MM.1S (cell line): ENCODE results near the gene TSPAN9.

Source experiments
- DNase-seq: peaks from one replicate; pipeline ENCODE4 v3.0.0-alpha.2; 2015
- H2AFZ ChIP-seq: fragments of 300-600 bp; sonication (generic); 2 replicates; pipeline ENCODE4 v1.6.0; 2016; ENCODE audit warnings: antibody characterized with exemption, low read length
- H3F3A ChIP-seq: fragments of 300-600 bp; sonication (generic); 2 replicates; pipeline ENCODE4 v1.6.1; 2016; ENCODE audit warnings: mild to moderate bottlenecking, antibody characterized with exemption, low read length, moderate library complexity, mixed read lengths; ENCODE audit not compliant: insufficient read depth
- H3K27ac ChIP-seq: fragments of 300-600 bp; sonication (generic); 2 replicates; pipeline ENCODE4 v1.5.1; 2016; ENCODE audit warnings: mild to moderate bottlenecking, low read length
- H3K27me3 ChIP-seq: fragments of 300-600 bp; sonication (generic); replicated peaks from 2 replicates; pipeline ENCODE4 v1.6.0; 2016; ENCODE audit warnings: low read length; ENCODE audit not compliant: insufficient read depth
- H3K36me3 ChIP-seq: fragments of 300-600 bp; sonication (generic); replicated peaks from 2 replicates; pipeline ENCODE4 v1.6.1; 2016; ENCODE audit warnings: mild to moderate bottlenecking, low read length, mixed read lengths; ENCODE audit not compliant: insufficient read depth
- H3K4me1 ChIP-seq: fragments of 300-600 bp; sonication (generic); 2 replicates; pipeline ENCODE4 v1.6.1; 2016; ENCODE audit warnings: low read length, mixed read lengths
- H3K4me2 ChIP-seq: fragments of 300-600 bp; sonication (generic); 2 replicates; pipeline ENCODE4 v1.6.0; 2016; ENCODE audit warnings: low read depth, low read length
- H3K4me3 ChIP-seq: fragments of 300-600 bp; sonication (generic); 2 replicates; pipeline ENCODE4 v1.5.1; 2016; ENCODE audit warnings: low read length, mixed read lengths
- H3K79me2 ChIP-seq: fragments of 300-600 bp; sonication (generic); 2 replicates; pipeline ENCODE4 v1.6.1; 2016; ENCODE audit warnings: mixed run types, low read length, mixed read lengths
- H3K9ac ChIP-seq: fragments of 300-600 bp; sonication (generic); 2 replicates; pipeline ENCODE4 v1.6.1; 2016; ENCODE audit warnings: low read length, mixed read lengths
- H3K9me2 ChIP-seq: fragments of 300-600 bp; sonication (generic); replicated peaks from 2 replicates; pipeline ENCODE4 v1.6.1; 2016; ENCODE audit warnings: mild to moderate bottlenecking, low read length, mixed read lengths; ENCODE audit not compliant: insufficient read depth
- H3K9me3 ChIP-seq: fragments of 300-600 bp; sonication (generic); replicated peaks from 2 replicates; pipeline ENCODE4 v1.6.1; 2016; ENCODE audit warnings: mild to moderate bottlenecking, low read length, mixed read lengths; ENCODE audit not compliant: insufficient read depth
- H4K20me1 ChIP-seq: fragments of 300-600 bp; sonication (generic); 2 replicates; pipeline ENCODE4 v1.6.1; 2016; ENCODE audit warnings: mild to moderate bottlenecking, low read length, moderate library complexity, mixed read lengths; ENCODE audit not compliant: insufficient read depth
- EZH2 ChIP-seq: fragments of 300-600 bp; sonication (generic); optimal IDR thresholded peaks from 2 replicates; pipeline ENCODE3; 2017; ENCODE audit warnings: low read depth, mild to moderate bottlenecking, antibody characterized with exemption, low read length, mixed read lengths
- EZH2phosphoT487 ChIP-seq: fragments of 300-600 bp; sonication (generic); IDR thresholded peaks from 2 replicates; pipeline ENCODE4 v1.6.1; 2018; ENCODE audit warnings: antibody characterized with exemption, low read length
- TF ChIP-seq, protein P1 (sequence below): fragments of 300-600 bp; sonication (generic); IDR thresholded peaks from 2 replicates; pipeline ENCODE4 v1.5.1; 2016; ENCODE audit warnings: antibody characterized with exemption, low read length, mixed read lengths

The TSPAN9 gene

DNA sequence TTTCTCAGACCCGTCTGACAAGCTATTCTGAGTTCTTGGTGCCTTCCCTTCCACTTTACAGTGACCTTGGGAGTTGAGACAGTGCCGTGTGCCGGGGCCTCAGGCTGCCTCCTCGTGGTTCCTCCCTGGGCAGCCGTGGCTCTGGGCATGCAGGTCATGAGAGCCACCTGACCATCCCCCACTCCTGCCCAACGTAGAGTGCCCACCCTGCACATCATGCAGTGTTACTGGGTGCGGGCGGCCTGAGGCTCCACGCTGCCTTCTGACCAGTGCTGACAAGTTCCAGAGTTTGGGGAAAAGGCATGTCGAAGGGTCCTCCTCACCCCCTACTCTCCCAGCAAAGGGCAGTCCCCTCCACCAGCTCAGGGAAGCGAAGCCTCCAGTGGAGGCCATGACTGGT is 190.5 kb downstream of the TSPAN9 start:
- H3K27ac ChIP-seq = no peak overlapping the region
- no peaks in the 10 kb centered on the region for H3K9me3 ChIP-seq
- H3K27me3 ChIP-seq = peaks cover 85% of the 10 kb centered on the region
- H3K4me1 ChIP-seq = no peaks in the 10 kb centered on the region
- TF ChIP-seq, protein P1, sequence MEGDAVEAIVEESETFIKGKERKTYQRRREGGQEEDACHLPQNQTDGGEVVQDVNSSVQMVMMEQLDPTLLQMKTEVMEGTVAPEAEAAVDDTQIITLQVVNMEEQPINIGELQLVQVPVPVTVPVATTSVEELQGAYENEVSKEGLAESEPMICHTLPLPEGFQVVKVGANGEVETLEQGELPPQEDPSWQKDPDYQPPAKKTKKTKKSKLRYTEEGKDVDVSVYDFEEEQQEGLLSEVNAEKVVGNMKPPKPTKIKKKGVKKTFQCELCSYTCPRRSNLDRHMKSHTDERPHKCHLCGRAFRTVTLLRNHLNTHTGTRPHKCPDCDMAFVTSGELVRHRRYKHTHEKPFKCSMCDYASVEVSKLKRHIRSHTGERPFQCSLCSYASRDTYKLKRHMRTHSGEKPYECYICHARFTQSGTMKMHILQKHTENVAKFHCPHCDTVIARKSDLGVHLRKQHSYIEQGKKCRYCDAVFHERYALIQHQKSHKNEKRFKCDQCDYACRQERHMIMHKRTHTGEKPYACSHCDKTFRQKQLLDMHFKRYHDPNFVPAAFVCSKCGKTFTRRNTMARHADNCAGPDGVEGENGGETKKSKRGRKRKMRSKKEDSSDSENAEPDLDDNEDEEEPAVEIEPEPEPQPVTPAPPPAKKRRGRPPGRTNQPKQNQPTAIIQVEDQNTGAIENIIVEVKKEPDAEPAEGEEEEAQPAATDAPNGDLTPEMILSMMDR = no peak
- no peak for TF ChIP-seq EZH2
- no peak for TF ChIP-seq EZH2phosphoT487
- no peak overlapping the region for H3K9ac ChIP-seq
- H3K9me2 ChIP-seq = no peaks in the 10 kb centered on the region
- no peaks in the 10 kb centered on the region for H3K79me2 ChIP-seq
- H3F3A ChIP-seq = no peaks in the 10 kb centered on the region
- DNase-seq = no peak
- H2AFZ ChIP-seq = no peak overlapping the region
- H3K4me3 ChIP-seq = no peak overlapping the region
- H3K36me3 ChIP-seq = no peaks in the 10 kb centered on the region
- no peak overlapping the region for H3K4me2 ChIP-seq
- no peaks in the 10 kb centered on the region for H4K20me1 ChIP-seq

DNA sequence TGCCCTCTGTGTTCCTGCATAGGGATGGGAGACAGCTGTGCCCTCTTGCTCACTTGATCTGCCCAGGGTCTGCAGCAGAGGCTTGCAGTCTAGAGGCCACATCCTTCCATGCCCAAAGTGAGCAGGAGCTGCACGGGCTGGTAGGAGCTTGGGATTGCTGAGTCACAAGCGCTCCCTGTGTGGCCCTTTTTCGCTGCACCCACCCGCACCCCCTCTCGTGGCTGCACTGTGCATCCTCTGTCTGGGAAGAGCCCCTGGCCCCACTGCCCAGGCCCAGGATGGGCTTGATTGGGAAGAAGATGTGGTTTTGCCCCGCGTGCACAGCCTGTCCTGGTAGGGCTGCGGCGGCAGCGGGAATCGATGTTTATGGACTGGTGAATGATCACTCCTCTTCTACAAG is 192.4 kb downstream of the TSPAN9 start:
- H3F3A ChIP-seq = no peaks in the 10 kb centered on the region
- no peak overlapping the region for H2AFZ ChIP-seq
- H3K4me3 ChIP-seq = no peak overlapping the region
- H3K4me2 ChIP-seq = no peak overlapping the region
- H3K9me2 ChIP-seq = no peaks in the 10 kb centered on the region
- no peak overlapping the region for H3K27ac ChIP-seq
- H3K27me3 ChIP-seq = peaks cover 85% of the 10 kb centered on the region
- no peaks in the 10 kb centered on the region for H4K20me1 ChIP-seq
- H3K36me3 ChIP-seq = no peaks in the 10 kb centered on the region
- no peaks in the 10 kb centered on the region for H3K4me1 ChIP-seq
- H3K9me3 ChIP-seq = no peaks in the 10 kb centered on the region
- no peak overlapping the region for H3K9ac ChIP-seq
- no peaks in the 10 kb centered on the region for H3K79me2 ChIP-seq
- DNase-seq = no peak
- TF ChIP-seq, protein P1 = no peak
- TF ChIP-seq EZH2phosphoT487 = no peak
- TF ChIP-seq EZH2 = no peak

DNA sequence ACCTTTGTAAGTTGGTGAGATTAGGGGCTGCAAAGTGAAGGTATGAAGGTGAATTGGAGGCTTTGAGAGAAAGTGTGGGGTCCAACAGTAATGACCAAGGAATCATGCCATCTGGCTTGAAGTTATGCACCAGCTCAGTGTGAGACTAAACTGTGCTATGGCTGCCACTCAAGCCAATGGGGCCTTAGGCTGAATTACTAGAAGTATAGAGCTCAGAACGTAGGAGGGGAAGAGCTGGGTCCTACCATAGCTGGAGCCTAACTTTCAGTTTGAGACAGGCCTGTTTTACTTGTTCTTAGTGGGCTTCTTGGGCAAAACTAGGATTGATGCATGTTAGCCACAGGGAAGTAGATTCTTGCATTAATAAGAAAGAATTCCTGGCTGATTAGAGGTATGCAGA is 194.0 kb downstream of the TSPAN9 start:
- Histone ChIP-seq H3K4me2 (no peak overlapping the region), H2AFZ (no peak overlapping the region), H3K9me2 (no peaks in the 10 kb centered on the region), H4K20me1 (no peaks in the 10 kb centered on the region), H3F3A (no peaks in the 10 kb centered on the region), H3K4me1 (no peaks in the 10 kb centered on the region), H3K79me2 (no peaks in the 10 kb centered on the region), H3K36me3 (no peaks in the 10 kb centered on the region), H3K27me3 (peaks cover 83% of the 10 kb centered on the region), H3K9me3 (no peaks in the 10 kb centered on the region), H3K4me3 (no peak overlapping the region), H3K9ac (no peak overlapping the region), H3K27ac (no peak overlapping the region)
- TF ChIP-seq, protein P1 = no peak
- no peak for TF ChIP-seq EZH2
- TF ChIP-seq EZH2phosphoT487 = no peak
- no peak for DNase-seq
